GM12865 (cell line): ENCODE data around the gene DXO.

Source experiments
- DNase-seq: peaks from one replicate; pipeline ENCODE4 v3.0.0; 2010; ENCODE audit warnings: low read depth
- H3K4me3 ChIP-seq: 2 replicates; pipeline ENCODE4 v1.5.1; 2011; ENCODE audit warnings: mild to moderate bottlenecking, low read depth, low read length, control low read depth
- CTCF ChIP-seq: IDR thresholded peaks from 2 replicates; pipeline ENCODE4 v1.5.1; 2011; ENCODE audit warnings: low read length, control low read depth, low read depth, inconsistent platforms; ENCODE audit not compliant: insufficient read depth; ENCODE audit errors: missing control alignments

Gene DXO

GRCh38 chr6:31948753-31949413, 23.1 kb downstream of the DXO start:
- no peak overlapping the region for H3K4me3 ChIP-seq
- no peak for DNase-seq
- no peak for TF ChIP-seq CTCF

DNA sequence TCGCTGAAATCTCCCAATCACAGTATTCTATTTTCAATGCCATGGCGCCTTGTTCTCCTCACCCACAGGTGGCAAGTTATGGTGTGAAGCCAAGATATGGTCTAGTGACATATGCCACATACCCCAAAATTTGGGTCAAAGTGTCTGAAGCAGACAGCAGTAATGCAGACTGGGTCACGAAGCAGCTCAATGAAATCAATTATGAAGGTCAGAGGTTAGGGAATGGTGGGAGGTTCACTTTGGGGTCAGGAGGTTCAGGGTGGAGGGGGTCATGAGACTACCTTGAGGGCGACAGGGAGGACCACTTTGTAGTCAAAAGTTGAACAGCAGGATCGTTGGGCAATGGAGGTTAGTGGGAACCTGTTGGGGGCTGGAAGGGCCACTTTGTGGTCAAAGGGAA, 23.6 kb downstream of the DXO start:
- no peak for DNase-seq
- TF ChIP-seq CTCF = no peak
- no peak overlapping the region for H3K4me3 ChIP-seq

- H3K4me3 ChIP-seq = no peak overlapping the region
- TF ChIP-seq CTCF = no peak
- DNase-seq = no peak
Observed at GRCh38 chr6:31947864-31948263, 24.1 kb downstream of the DXO start.

GRCh38 chr6:31947070-31947675, 24.8 kb downstream of the DXO start:
- TF ChIP-seq CTCF = no peak
- no peak overlapping the region for H3K4me3 ChIP-seq
- no peak for DNase-seq

DNA sequence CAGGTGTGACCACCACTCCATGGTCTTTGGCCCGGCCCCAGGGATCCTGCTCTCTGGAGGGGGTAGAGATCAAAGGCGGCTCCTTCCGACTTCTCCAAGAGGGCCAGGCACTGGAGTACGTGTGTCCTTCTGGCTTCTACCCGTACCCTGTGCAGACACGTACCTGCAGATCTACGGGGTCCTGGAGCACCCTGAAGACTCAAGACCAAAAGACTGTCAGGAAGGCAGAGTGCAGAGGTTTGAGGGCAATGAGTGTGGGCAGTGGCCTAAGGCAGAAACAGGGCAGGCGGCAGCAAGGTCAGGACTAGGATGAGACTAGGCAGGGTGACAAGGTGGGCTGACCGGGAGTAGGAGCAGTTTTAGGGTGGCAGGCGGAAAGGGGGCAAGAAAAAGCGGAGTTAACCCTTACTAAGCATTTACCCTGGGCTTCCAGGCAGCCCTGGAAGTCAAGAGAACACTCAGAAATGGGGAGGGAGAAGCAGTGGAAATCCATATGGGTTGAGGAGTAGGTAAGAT, 25.5 kb downstream of the DXO start:
- H3K4me3 ChIP-seq = no peak overlapping the region
- no peak for DNase-seq
- TF ChIP-seq CTCF = no peak

GRCh38 chr6:31945507-31946369, 26.2 kb downstream of the DXO start, which contains the start of gene CFB:
Gene CFB, plus strand, starts transcription at chr6:31946095. Its CDS starts 127 bp downstream, at chr6:31946222.
- no peak for DNase-seq
- TF ChIP-seq CTCF = no peak
- H3K4me3 ChIP-seq = no peak within 1 kb of the TSS
